Measurements from ENCODE around the gene MAPK9. TPM values are rescaled to one million over a fixed set of nuclear protein-coding genes. Genes with fewer than 3 reads are reported as not detected.
A peak's percentile ranks its signal among the peaks of the same experiment; 100 is the strongest.

The MAPK9 gene
- total and polyA plus RNA-seq, 10 donors = 8.9 to 38.5 (median 33.2) TPM

- WGBS, 5 donors = 61 to 87% (median 76%) methylated on average over 11 of the region's 11 CpGs
- Histone ChIP-seq H3K4me1 (peaks cover 0 to 6% (median 1%) of the 10 kb centered on the region in 6 donors), H3K27me3 (replicated peaks in 1 of 7) (no peaks in the 10 kb centered on the region), H3K36me3 (no peaks in the 10 kb centered on the region), H3K27ac (no peak overlapping the region), H3K4me3 (no peak overlapping the region), H3K9me3 (no peaks in the 10 kb centered on the region)
- no peak for DNase-seq
- intact Hi-C loops (cut with DNase I; ENCODE audit: low total_unique reads) = no loop called here
- TF ChIP-seq POLR2AphosphoS5 (IDR thresholded peaks at IDR 0.05) (no peak), POLR2A (IDR thresholded peaks at IDR 0.05) (no peak)
- TF ChIP-seq, protein P1, sequence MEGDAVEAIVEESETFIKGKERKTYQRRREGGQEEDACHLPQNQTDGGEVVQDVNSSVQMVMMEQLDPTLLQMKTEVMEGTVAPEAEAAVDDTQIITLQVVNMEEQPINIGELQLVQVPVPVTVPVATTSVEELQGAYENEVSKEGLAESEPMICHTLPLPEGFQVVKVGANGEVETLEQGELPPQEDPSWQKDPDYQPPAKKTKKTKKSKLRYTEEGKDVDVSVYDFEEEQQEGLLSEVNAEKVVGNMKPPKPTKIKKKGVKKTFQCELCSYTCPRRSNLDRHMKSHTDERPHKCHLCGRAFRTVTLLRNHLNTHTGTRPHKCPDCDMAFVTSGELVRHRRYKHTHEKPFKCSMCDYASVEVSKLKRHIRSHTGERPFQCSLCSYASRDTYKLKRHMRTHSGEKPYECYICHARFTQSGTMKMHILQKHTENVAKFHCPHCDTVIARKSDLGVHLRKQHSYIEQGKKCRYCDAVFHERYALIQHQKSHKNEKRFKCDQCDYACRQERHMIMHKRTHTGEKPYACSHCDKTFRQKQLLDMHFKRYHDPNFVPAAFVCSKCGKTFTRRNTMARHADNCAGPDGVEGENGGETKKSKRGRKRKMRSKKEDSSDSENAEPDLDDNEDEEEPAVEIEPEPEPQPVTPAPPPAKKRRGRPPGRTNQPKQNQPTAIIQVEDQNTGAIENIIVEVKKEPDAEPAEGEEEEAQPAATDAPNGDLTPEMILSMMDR (IDR thresholded peaks at IDR 0.05 in 8 of 11, conservative IDR thresholded peaks at IDR 0.05 in 3 of 11) = no peak
Observed at GRCh38 chr5:180323941-180324600, 32.2 kb upstream of the MAPK9 start.

DNA sequence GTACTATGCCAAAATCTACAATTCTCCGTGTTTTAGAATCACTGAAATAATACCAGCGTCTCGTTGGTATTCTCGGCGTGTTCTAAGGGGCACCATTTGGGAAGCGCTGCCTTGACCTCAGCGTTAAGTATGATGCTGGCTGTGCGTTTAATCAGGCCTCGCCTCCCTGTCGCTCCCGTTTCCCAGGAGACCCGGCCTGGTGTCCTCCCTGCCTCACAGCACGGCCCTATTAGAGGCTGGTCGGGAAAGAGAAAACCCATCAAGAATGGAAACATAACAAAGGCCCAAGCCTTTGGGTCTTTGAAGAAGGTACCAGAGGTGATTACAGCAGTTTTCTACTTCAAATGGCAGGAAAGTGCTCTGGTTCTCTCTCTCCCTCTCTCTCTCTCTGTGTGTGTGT lies 31.3 kb upstream of the MAPK9 start:
- no peaks in the 10 kb centered on the region for H3K9me3 ChIP-seq
- H3K27ac ChIP-seq = no peak overlapping the region
- no peaks in the 10 kb centered on the region for H3K36me3 ChIP-seq
- H3K4me1 ChIP-seq = peaks cover 0 to under 1% (median 0%) of the 10 kb centered on the region in 6 donors
- peaks cover 0 to 4% (median 0%) of the 10 kb centered on the region in 7 donors for H3K27me3 ChIP-seq (replicated peaks in 1 of 7)
- TF ChIP-seq, protein P1 (IDR thresholded peaks at IDR 0.05 in 8 of 11, conservative IDR thresholded peaks at IDR 0.05 in 3 of 11) = no peak
- TF ChIP-seq POLR2AphosphoS5 (IDR thresholded peaks at IDR 0.05) (no peak), POLR2A (IDR thresholded peaks at IDR 0.05) (no peak)
- peak; percentile 46 for DNase-seq
- intact Hi-C loops (cut with DNase I; ENCODE audit: low total_unique reads) = no loop called here
- H3K4me3 ChIP-seq = no peak overlapping the region
- WGBS, 5 donors = 87 to 93% (median 88%) methylated on average over 14 of the region's 14 CpGs

GRCh38 chr5:180318456-180319089 lies 26.7 kb upstream of the MAPK9 start:
- 85 to 95% (median 89%) methylated on average over 14 to 23 of the region's 23 CpGs for WGBS, 5 donors
- Histone ChIP-seq H3K4me3 (no peak overlapping the region), H3K27me3 (replicated peaks in 1 of 7) (peaks cover 0 to 5% (median 0%) of the 10 kb centered on the region in 7 donors), H3K36me3 (no peaks in the 10 kb centered on the region), H3K9me3 (no peaks in the 10 kb centered on the region), H3K27ac (no peak overlapping the region), H3K4me1 (no peaks in the 10 kb centered on the region)
- intact Hi-C loops (cut with DNase I; ENCODE audit: low total_unique reads) = loop anchor here (5.0 kb wide), 1 partner anchor 186 kb away; no protein-coding TSS in a partner anchor
- TF ChIP-seq POLR2A (IDR thresholded peaks at IDR 0.05) (no peak), POLR2AphosphoS5 (IDR thresholded peaks at IDR 0.05) (no peak)
- TF ChIP-seq, protein P1 (IDR thresholded peaks at IDR 0.05 in 8 of 11, conservative IDR thresholded peaks at IDR 0.05 in 3 of 11) = no peak
- DNase-seq = no peak

DNA sequence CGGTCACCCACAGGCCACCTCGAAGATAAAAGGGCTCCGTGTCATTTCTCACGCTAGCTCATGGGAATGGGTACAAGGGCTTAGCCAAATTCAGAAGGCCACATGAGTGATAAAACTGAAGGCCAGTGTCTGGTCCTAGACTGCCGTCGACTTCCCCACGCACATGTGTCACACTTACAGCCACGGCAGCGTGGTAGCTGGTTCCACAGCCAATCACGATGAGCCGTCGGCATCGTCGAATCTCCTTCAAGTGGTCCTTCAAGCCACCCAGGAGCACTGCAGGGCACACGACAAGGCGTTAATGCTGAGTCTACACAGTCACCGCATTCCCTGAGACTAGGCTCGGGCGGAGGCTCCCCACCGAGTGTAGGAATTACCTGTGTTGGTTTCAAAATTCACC lies 24.7 kb upstream of the MAPK9 start:
- WGBS, 5 donors = 89 to 96% (median 92%) methylated on average over 20 of the region's 20 CpGs
- DNase-seq = no peak
- Histone ChIP-seq H3K27me3 (replicated peaks in 1 of 7) (peaks cover 0 to 5% (median 0%) of the 10 kb centered on the region in 7 donors), H3K4me3 (no peak overlapping the region), H3K27ac (no peak overlapping the region), H3K9me3 (no peaks in the 10 kb centered on the region), H3K36me3 (no peaks in the 10 kb centered on the region), H3K4me1 (no peaks in the 10 kb centered on the region)
- TF ChIP-seq POLR2A (IDR thresholded peaks at IDR 0.05) = no peak
- no peak for TF ChIP-seq POLR2AphosphoS5 (IDR thresholded peaks at IDR 0.05)
- TF ChIP-seq, protein P1 (IDR thresholded peaks at IDR 0.05 in 8 of 11, conservative IDR thresholded peaks at IDR 0.05 in 3 of 11) = no peak
- intact Hi-C loops (cut with DNase I; ENCODE audit: low total_unique reads) = loop anchor here (5.0 kb wide), 1 partner anchor 184 kb away; no protein-coding TSS in a partner anchor

Measured in spleen (tissue), 11 donors.